MCF 10A (cell line): ENCODE results near the gene NIF3L1. TPM values are rescaled to one million over a fixed set of nuclear protein-coding genes. Genes with fewer than 3 reads are reported as not detected.
"Not testable (repeated sequence)": the region's sequence is repeated elsewhere in the genome, so short reads cannot be mapped to it uniquely, and the experiment has no call there.

Experiments
- BruUV-seq: library from RNA; stranded (reverse); fragments of 400-500 nt; replicated peaks from 2 replicates; lab custom pipeline; 2021; lab: Mats Ljungman, UMichigan
- CTCF ChIA-PET: fragments of 300-600 bp; sonication (Branson Sonifier 250); formaldehyde crosslinking; extraction: SDS; loops from one replicate; lab custom pipeline; 2021; ENCODE audit warnings: antibody characterized with exemption, inconsistent platforms; lab: Yijun Ruan, JAX
- POLR2A ChIA-PET: fragments of 300-600, 350-650 bp; sonication (Branson Sonifier 250); formaldehyde crosslinking; extraction: SDS; loops from one replicate; lab custom pipeline; 2020; ENCODE audit warnings: antibody characterized with exemption, inconsistent platforms; lab: Yijun Ruan, JAX
- DNase-seq: peaks from one replicate; pipeline ENCODE4 v3.0.0-alpha.2; 2018; ENCODE audit not compliant: unreplicated experiment
- H3K27ac Mint-ChIP-seq: one replicate; pipeline ENCODE4 v1.8.0; 2022; ENCODE audit warnings: mild to moderate bottlenecking, low read depth, mixed read lengths; ENCODE audit not compliant: unreplicated experiment
- H3K27me3 Mint-ChIP-seq: one replicate; pipeline ENCODE4 v1.8.0; 2022; ENCODE audit warnings: mixed read lengths; ENCODE audit not compliant: insufficient read depth, unreplicated experiment
- H3K36me3 Mint-ChIP-seq: one replicate; pipeline ENCODE4 v1.8.0; 2022; ENCODE audit warnings: mild to moderate bottlenecking, moderate library complexity, mixed read lengths; ENCODE audit not compliant: insufficient read depth, unreplicated experiment
- H3K4me1 Mint-ChIP-seq: one replicate; pipeline ENCODE4 v1.8.0; 2022; ENCODE audit warnings: mixed read lengths; ENCODE audit not compliant: insufficient read depth, unreplicated experiment
- H3K4me3 Mint-ChIP-seq: one replicate; pipeline ENCODE4 v1.8.0; 2022; ENCODE audit warnings: mild to moderate bottlenecking, moderate library complexity, mixed read lengths; ENCODE audit not compliant: unreplicated experiment
- H3K9me3 Mint-ChIP-seq: one replicate; pipeline ENCODE4 v1.8.0; 2022; ENCODE audit warnings: mixed read lengths; ENCODE audit not compliant: unreplicated experiment
- intact Hi-C: fragments of 100-400 bp; cut with micrococcal nuclease; formaldehyde crosslinking; loops from 2 replicates; pipeline ENCODE4 v1.14.1; 2022
- total RNA-seq: library from RNA; stranded (reverse); gene quantifications from 2 replicates; pipeline ENCODE4 v1.2.3, GENCODE V29; 2022
- TF ChIP-seq, protein P1 (sequence below): fragments of 200-600 bp; IDR thresholded peaks from one replicate; pipeline ENCODE4 v1.8.0; 2022; ENCODE audit warnings: antibody characterized with exemption, mild to moderate bottlenecking; ENCODE audit not compliant: unreplicated experiment

Gene NIF3L1
- total RNA-seq, 1 experiment from 2014 or later: 19.3 TPM

DNA sequence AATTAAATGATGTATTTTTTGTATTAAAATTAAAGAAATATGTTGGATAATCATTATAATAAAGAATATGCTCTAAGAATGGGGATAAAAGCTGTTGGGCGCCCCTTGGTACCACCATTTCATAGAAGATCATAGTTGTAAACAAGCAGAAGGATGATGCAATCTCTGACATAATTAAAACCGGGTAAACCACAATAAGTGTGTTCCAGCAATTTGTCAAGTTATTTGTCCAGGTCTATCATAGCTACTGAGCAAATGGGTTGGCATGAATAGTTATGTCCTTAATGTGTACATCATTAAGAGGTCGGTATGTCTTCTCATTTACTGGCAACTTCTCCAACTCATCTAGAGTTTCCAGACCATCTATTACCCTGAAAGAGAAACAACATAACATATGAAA, 18.0 kb upstream of the NIF3L1 start:
- Mint-ChIP-seq H3K4me1 (no peaks in the 10 kb centered on the region), H3K27ac (no peak overlapping the region), H3K4me3 (no peak overlapping the region), H3K27me3 (no peaks in the 10 kb centered on the region), H3K36me3 (peaks cover 69% of the 10 kb centered on the region), H3K9me3 (no peaks in the 10 kb centered on the region)
- TF ChIP-seq, protein P1, sequence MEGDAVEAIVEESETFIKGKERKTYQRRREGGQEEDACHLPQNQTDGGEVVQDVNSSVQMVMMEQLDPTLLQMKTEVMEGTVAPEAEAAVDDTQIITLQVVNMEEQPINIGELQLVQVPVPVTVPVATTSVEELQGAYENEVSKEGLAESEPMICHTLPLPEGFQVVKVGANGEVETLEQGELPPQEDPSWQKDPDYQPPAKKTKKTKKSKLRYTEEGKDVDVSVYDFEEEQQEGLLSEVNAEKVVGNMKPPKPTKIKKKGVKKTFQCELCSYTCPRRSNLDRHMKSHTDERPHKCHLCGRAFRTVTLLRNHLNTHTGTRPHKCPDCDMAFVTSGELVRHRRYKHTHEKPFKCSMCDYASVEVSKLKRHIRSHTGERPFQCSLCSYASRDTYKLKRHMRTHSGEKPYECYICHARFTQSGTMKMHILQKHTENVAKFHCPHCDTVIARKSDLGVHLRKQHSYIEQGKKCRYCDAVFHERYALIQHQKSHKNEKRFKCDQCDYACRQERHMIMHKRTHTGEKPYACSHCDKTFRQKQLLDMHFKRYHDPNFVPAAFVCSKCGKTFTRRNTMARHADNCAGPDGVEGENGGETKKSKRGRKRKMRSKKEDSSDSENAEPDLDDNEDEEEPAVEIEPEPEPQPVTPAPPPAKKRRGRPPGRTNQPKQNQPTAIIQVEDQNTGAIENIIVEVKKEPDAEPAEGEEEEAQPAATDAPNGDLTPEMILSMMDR: no peak
- ChIA-PET CTCF (interaction anchor here (0.6 to 1.0 kb wide), 2 partner anchors 158 to 315 kb away, joined by 3 to 8 read pairs; no protein-coding TSS in a partner anchor), POLR2A (interaction anchor here (0.6 to 1.1 kb wide), 3 partner anchors 18 to 1590 kb away, joined by 3 to 4 read pairs (median 4); partner anchors contain the start of genes NIF3L1 and PPIL3)
- BruUV-seq: TSS peak; percentile 49
- no peak for DNase-seq
- intact Hi-C loops: no loop called here

DNA sequence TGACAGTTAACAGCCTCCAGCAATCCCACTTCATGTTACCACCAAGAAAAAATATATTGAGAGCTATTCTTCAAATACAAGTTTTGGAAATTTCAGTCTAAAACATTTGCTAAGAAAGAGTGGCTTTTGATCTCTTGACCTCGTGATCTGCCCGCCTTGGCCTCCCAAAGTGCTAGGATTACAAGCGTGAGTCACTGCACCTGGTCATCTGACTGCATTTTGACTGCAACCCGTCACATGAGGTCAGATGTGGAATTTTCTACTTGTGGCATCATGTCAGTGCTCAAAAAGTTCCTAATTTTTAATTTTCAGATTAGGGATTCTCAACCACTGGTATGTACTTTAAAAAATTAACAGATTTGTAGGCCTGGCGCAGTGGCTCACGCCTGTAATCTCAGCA, 15.6 kb upstream of the NIF3L1 start:
- Mint-ChIP-seq H3K4me1 (no peaks in the 10 kb centered on the region), H3K4me3 (no peak overlapping the region), H3K27ac (no peak overlapping the region), H3K9me3 (no peaks in the 10 kb centered on the region), H3K36me3 (peaks cover 83% of the 10 kb centered on the region), H3K27me3 (no peaks in the 10 kb centered on the region)
- DNase-seq: no peak
- BruUV-seq: no TSS peak
- ChIA-PET CTCF (no interaction called here), POLR2A (interaction anchor here (0.6 to 1.2 kb wide), 3 partner anchors 9 to 216 kb away, joined by 3 to 5 read pairs (median 4); partner anchors contain the start of gene CLK1)
- TF ChIP-seq, protein P1: no peak
- intact Hi-C loops: no loop called here

DNA sequence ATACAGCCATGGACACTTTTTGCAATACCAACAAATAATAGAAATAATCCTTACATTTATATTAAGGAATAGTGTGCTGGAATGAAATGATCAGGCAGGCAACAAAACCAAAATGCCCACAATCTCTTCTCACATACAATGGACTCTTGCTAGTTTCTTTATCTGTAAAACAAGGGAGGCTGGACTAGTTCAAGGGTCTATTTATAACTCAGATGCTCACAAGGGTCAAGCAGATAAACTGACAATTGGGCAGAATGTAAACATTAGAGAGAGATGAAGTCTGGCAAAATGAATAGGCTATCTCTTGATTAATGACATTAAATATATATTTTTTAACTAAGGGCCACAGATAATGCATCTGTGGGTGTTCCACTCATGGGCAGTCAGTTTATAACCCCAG, 11.7 kb upstream of the NIF3L1 start:
- DNase-seq: no peak
- TF ChIP-seq, protein P1: no peak
- no TSS peak for BruUV-seq
- Mint-ChIP-seq H3K27ac (no peak overlapping the region), H3K9me3 (no peaks in the 10 kb centered on the region), H3K36me3 (peaks cover 94% of the 10 kb centered on the region), H3K27me3 (no peaks in the 10 kb centered on the region), H3K4me1 (no peaks in the 10 kb centered on the region), H3K4me3 (no peak overlapping the region)
- intact Hi-C loops: no loop called here
- ChIA-PET POLR2A (interaction anchor here (0.6 to 1.5 kb wide), 3 partner anchors 9 to 13 kb away, joined by 3 to 7 read pairs (median 3); partner anchors contain the start of gene CLK1), CTCF (interaction anchor here (0.6 to 0.8 kb wide), 2 partner anchors 29 to 67 kb away, joined by 3 read pairs; no protein-coding TSS in a partner anchor)

DNA sequence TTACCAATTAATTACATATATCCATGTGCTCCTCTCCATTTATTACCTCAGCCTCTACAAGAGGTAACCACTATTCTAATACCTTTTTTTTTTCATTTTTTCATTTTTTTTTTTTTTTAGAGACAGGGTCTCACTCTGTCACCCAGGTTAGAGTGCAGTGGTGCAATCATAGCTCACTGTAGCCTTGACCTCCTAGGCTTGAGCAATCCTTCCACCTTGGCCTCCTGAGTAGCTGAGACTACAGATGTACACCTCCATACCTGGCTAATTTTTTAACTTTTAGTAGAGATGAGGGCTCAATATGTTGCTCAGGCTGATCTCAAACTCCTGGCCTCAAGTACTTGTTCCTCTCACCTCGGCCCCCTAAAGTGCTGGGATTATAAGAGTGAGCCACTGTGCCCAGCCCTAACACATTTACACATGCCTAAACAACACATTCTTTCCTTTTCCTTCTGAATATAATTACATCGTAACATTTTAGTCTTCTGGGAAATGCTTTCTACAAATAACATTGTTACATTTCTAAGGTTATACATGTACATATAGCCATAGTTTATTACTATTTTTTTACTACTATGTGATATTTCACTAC, 10.8 kb upstream of the NIF3L1 start:
- Mint-ChIP-seq H3K27ac (no peak overlapping the region), H3K4me1 (no peaks in the 10 kb centered on the region), H3K4me3 (no peak overlapping the region), H3K9me3 (no peaks in the 10 kb centered on the region), H3K36me3 (peaks cover 94% of the 10 kb centered on the region), H3K27me3 (no peaks in the 10 kb centered on the region)
- no TSS peak for BruUV-seq
- intact Hi-C loops: no loop called here
- DNase-seq: no peak
- TF ChIP-seq, protein P1: no peak
- ChIA-PET CTCF (interaction anchor here (0.6 to 0.9 kb wide), 3 partner anchors 9 to 299 kb away, joined by 3 to 5 read pairs (median 3); no protein-coding TSS in a partner anchor), POLR2A (interaction anchor here (0.6 to 1.5 kb wide), 4 partner anchors 10 to 85 kb away, joined by 3 to 7 read pairs (median 4); partner anchors contain the start of gene CLK1)

DNA sequence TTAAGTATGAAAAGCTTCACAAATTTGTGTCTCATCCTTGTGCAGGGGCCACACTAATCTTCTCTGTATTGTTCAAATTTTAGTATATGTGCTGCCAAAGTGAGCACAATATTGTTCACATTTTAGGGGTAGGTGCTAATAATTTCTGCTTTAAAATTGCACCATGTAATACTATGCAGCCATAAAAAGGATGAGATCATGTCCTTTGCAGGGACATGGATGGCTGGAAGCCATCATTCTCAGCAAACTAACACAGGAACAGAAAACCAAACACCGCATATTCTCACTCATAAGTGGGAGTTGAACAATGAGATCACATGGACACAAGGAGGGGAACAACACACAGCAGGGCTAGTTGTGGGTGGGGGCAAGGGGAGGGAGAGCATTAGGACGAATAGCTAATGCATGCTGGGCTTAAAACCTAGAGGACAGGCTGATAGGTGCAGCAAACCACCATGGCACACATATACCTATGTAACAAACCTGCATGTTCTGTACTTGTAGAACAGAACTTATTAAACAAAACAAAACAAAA, 7.4 kb upstream of the NIF3L1 start:
- intact Hi-C loops, POLR2A ChIA-PET, DNase-seq, H3K27ac Mint-ChIP-seq, BruUV-seq, H3K27me3 Mint-ChIP-seq, H3K4me1 Mint-ChIP-seq, H3K9me3 Mint-ChIP-seq, H3K4me3 Mint-ChIP-seq: not testable (repeated sequence)
- H3K36me3 Mint-ChIP-seq: peaks cover 89% of the 10 kb centered on the region
- CTCF ChIA-PET: interaction anchor here (0.5 kb wide), 1 partner anchor 66 kb away, joined by 3 read pairs; no protein-coding TSS in a partner anchor
